ENCODE measurements around the gene CCDC148.
"Not testable (repeated sequence)": the region's sequence is repeated elsewhere in the genome, so short reads cannot be mapped to it uniquely, and the experiment has no call there.

Gene CCDC148

DNA sequence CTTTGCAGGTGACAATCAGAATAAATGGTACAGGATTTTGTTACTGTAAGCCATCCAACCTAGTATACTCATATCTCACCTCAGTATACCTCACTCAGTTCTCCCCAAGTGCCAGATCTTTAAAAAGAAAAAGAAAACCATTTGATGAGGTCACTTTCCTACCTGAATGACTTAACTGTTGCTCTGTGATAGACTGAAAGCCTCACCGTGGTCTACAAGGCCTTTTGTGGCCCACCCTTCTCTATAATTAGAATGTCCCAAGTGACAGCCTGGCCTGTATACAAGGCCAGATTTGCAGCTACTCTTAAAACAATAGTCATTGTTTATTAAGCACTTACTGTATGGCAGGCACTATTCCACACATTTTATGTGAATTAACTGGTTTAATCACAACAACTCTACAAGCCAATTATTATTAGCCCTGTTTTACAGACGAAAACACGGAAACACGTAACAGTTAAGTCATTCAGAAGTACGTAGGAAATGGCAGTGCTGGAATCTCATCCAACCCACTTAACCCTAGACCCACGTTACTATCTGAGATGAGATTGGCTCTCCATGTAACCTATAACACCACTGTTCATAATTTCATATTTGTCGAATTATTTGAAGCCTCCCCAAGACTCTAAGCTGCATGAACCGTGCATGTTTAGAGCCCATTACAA, 28.5 kb upstream of the CCDC148 start:
- in situ Hi-C loops (cut with MboI; ENCODE audit: low sequenced_read_pairs), result no loop called here

DNA sequence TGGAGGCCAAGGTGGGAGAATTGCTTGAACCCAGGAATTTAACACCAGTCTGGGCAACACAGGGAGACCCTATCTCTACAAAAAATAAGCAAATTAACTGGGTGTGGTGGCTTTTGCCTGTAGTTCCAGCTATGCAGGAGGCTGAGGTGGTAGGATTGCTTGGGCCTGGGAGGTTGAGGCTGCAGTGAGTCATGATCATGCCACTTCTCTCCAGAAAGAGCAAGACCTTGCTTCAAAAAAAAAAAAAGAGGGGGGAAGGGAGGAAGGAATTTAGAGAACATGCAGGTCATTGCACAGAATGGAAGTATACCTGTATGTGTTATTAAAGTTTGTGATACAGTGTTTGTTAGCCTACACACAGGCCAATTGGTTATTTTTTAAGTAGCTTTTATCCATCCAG, 26.0 kb upstream of the CCDC148 start:
- in situ Hi-C loops (cut with MboI; ENCODE audit: low sequenced_read_pairs), result no loop called here

DNA sequence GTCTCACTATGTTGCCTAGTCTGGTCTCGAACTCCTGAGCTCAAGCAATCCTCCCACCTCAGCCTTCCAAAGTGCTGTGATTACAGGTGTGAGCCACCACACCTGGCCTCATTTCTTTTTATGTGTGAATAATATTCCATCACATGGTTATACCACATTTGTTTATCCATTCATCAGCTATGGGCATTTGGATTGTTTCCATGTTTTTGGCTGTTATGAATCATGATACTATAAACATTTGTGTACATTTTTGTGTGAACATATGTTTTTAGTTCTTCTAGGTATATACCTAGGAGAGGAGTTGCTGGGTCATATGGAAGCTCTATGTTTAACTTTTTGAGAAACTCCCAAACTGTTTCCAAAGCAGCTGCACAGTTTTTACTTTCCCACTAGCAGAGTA, 24.6 kb upstream of the CCDC148 start:
- in situ Hi-C loops (cut with MboI; ENCODE audit: low sequenced_read_pairs), result no loop called here

DNA sequence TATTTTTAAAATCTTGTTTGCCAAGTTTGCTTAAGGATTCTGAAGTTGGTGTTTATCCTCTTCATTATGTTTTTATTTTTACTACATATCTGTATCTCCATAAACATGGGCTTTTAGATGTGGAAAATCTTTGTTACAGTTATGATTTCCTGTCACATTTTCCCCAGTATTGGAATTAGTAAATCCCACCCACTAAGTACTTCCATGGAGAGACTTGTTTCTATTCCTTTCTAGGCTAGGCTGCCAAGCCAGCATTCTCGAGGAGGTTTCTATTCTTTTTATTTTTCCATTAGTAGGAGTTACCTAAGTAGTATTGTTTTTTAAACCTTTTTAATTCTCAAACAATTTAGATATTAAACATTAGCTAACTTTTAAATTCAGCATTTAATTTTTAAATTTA, 22.3 kb upstream of the CCDC148 start:
- in situ Hi-C loops (cut with MboI; ENCODE audit: low sequenced_read_pairs), result no loop called here

DNA sequence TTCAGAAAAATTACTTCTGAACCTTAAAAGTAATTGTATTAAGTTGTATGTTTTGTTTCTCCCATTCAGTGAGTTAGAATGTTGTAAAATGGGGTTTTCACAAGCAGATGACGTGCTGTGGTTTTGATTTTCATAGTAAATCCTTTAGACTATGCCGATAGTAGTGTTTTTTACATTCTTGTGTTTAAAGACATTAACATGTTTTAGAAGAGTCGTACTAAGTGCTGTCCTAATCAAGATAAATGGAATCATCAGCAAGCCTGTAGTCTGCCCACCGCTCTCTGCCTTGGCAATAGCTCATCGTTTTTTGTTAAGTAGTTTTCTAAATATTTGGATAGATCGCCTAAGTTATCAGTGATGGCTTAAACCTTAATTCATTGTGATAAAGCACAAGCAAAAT, 21.7 kb upstream of the CCDC148 start:
- in situ Hi-C loops (cut with MboI; ENCODE audit: low sequenced_read_pairs), result no loop called here

DNA sequence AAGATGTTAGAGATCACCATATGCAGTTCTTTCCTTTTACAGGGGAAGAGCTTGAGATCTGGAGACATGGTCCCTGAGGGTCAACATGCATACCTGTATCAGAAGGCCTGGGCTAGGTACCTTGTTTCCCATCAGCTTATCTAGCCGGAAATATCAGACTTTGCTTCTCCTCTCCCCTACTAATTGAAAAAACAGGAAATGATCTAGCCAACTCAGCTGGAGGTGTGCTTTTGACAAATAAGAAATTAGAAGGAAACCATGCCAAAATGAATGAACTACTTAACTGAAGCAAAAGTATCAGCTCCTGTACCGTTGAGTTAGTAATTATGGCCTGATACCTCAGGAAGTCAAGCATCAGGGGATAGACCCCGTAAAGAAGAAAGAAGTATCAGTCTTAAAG, 20.6 kb upstream of the CCDC148 start:
- in situ Hi-C loops (cut with MboI; ENCODE audit: low sequenced_read_pairs), result no loop called here

DNA sequence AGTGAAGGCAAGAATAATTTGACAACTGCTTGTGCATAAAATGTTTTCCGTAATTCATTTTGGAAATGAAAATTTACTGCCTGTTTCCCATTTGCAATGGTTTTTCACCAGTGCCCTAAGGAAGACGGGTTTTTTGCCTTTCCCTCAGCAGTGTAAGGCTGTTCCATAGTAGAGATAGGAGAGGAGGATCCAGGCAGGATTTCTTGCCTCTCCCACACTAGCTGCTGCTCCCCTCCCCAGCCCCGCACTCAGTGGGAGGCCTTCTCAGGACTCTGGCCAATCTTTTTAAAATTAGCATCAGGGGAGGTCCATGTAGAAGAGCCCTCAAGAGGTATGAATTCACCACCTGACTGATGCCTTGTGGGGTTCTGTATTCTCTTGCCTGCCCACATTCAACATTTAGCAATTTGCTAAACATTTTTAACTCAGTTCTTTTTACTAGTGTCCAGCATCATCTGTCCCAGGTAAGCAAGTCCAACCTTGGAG, 18.0 kb upstream of the CCDC148 start:
- in situ Hi-C loops (cut with MboI; ENCODE audit: low sequenced_read_pairs), result not testable (repeated sequence)

DNA sequence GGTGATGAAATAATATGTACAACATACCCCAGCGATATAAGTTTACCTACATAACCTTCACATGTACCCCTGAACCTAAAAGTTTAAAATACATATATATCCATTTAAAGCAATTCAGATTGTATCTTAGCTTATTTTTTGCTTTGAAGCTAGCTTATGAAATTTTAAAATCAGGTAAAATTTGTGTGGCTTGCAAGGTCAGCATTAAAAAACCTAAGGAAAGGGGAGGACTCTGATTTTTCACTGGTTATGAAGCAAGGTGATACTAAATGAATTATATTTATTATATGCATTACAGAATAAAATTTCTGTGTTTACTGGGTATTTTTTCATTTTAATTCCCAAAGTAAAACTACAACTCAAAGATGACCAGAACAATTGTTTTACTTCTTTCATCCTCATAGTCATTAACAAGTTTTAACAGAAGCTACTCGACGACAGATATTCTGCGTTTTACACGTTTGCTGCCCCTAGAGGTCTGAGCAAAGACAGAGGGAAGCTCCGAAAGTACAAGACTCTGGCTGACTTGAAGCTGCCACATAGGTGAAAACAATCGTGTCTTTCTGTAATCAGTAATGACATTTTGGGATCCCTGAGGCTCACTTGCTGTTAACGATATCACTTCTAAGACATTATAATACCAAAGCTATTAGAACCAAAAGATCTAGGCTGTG, 17.3 kb upstream of the CCDC148 start:
- in situ Hi-C loops (cut with MboI; ENCODE audit: low sequenced_read_pairs), result no loop called here

DNA sequence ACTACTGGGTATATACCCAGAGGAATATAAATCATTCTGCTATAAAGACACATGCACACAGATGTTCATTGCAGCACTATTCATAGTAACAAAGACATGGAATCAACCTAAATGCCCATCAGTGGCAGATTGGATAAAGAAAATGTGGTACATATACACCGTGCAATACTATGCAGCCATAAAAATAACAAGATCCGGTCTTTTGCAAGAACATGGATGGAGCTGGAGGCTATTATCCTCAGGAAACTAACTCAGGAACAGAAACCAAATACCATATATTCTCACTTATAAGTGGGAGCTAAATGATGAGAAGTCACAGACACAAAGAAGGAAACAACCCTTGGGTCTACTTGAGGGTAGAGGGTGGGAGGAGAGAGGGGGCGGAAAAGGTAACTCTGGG, 16.7 kb upstream of the CCDC148 start:
- in situ Hi-C loops (cut with MboI; ENCODE audit: low sequenced_read_pairs), result not testable (repeated sequence)

DNA sequence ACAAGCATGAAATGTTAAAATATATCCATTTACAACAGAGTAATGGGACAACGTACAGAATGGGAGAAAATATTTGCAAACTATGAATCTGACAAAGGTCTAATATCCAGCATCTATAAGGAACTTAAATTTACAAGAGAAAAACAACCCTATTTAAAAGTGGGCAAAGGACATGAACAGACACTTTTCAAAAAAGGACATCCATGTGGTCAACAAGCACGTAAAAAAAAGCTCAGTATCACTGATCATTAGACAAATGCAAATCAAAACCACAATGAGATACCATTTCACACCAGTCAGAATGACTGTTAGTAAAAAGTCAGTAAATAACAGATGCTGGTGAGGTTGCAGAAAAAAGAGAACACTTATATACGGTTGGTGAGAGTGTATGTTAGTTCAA, 16.3 kb upstream of the CCDC148 start:
- in situ Hi-C loops (cut with MboI; ENCODE audit: low sequenced_read_pairs), result not testable (repeated sequence)

DNA sequence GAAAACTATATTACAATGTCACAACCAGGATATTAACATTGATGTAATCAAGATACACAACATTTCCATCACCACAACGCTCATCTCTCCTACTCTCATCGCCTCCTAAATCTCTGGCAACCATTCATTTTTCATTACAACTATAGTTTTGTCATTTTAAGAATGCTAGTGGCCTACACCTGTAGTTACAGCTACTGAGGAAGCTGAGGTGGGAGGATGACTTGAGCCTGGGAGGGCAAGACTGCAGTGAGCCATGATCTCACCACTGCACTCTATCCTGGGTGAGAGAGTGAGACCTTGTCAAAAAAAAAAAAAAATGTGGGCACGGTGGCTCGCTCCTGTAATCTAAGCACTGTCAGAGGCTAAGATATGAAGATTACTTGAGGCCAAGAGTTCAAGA, 10.7 kb upstream of the CCDC148 start:
- in situ Hi-C loops (cut with MboI; ENCODE audit: low sequenced_read_pairs), result no loop called here

DNA sequence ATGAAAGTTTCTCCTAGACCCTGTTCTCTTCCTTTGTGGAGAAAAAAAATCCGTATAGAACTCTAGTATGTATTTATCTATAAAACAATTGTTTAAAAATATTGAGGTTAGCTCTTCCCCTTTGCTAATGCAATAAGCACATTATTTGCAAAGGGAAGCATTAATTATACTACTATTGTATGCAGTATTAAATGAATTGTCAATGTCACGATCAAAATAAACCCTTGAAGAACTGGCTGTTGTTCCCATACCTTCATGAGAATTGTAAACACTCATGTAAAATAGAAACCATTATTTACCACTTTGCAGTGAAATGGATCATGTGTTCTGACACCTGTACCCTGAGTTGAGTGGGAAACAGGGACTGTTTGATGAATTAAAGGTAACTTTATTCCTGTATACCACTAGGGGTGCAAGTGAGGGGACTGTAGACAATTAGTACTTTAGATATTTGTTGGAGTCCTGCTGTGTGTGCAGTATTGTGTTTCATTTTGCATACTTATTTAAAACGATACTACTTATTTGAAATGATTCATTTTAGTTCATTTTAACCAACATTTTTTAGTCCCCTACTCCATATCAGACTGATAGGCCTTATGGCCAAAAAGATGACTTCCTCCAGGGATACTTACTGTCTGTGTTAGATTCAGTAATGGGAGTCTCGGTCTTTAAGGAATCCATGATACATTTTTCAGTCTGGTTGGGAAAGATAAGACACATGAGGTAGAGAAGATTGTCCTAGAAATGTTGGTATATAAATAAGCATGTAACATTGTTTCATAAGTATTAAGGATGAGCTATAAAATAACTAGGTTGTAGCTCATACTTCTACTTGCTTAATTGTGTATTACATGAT, 8.1 kb upstream of the CCDC148 start:
- in situ Hi-C loops (cut with MboI; ENCODE audit: low sequenced_read_pairs), result no loop called here

DNA sequence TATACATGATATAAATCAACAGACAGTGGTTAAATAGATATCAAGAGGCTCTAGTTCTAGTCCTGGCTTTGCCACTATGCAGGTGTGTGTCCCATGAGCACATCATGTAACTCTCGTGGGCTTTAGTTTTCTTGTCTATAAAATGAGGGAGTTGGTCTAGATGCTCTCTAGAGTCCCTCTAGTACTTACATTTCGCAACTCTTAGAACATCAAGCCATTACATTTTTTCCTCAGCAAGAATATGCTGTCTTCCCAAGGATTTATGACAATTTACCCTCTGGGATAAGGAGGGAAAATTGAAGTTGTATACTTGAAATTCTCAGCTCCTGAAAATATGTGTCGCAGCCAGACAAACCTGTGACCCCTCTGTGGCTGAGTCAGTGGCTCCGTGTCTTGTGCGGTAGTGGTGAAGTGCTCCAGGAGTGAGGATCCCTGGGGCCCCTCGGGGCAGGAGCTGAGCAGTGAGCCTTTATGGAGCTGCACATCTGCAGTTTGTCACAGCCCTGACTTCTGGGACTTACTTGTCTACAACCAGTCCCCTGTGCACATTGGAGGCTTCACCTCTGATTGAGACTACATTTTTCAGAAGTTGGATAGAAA, 7.0 kb upstream of the CCDC148 start:
- in situ Hi-C loops (cut with MboI; ENCODE audit: low sequenced_read_pairs), result no loop called here

DNA sequence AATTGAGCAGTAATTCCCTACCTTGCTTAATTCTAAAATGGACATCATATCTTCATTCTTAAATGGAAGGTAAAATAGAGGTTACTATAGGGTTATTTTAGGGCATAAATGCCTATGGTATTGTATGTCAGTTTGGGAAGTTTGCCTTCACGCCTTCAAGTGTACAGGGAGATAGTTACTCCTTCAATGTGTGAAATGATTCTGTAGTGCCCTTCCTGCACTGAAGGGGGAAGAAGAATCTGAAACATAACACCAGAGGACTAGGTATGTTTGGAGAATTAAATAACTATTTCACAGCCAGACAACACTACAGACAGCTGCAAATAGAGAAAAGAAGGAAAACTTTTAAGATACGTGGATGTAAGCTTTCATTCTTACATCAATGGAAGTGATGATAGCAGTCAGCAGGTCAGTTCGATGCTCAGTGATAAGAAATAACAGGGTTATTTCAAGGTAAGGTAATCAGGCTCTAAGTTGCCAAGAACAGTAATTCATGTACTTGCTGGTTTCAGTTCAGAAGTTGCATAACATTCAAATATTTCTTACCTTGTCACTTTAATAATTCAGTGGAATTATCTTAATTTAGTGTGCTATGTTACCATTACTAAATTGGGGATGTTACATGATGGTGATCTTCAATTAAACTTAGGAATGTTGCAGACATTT, 4.2 kb upstream of the CCDC148 start:
- in situ Hi-C loops (cut with MboI; ENCODE audit: low sequenced_read_pairs), result no loop called here

DNA sequence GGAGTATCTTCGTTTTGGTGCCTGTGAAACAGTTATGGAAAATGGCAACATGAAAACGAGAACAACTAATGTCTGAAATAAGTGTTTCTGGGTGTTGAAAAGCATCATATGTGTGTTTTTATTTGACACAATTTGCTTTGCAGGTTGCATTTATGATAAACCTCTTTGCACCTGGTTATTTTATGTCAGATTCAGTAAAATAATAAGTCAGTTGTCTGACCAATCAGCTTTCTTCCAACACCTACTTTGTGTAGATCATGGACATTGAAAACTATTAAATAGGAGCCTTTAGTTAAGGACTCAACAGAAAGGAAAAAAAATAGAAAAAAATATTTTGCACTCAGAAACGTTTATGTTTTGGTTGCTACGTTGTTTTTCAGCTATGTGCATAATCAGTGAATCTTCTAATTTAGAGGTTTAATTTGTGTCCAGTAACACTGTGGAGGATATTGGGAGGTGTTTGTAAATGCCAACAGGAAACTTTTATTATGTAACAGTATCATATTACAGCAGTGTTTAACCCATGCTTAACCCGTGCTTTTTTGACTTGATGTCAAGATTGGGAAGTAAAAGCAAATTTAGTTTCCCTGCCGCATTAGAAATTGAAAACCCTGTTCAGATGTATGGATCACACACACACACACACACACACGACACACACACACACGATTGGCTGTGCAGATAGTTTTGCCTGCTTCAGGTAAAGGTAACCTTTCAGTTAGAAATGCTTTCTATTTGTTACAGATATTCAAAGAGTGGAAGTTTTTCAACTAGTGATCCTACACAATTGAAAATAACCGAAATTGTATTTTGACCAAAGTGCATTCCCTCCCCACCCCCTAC, 2.8 kb upstream of the CCDC148 start:
- in situ Hi-C loops (cut with MboI; ENCODE audit: low sequenced_read_pairs), result no loop called here

DNA sequence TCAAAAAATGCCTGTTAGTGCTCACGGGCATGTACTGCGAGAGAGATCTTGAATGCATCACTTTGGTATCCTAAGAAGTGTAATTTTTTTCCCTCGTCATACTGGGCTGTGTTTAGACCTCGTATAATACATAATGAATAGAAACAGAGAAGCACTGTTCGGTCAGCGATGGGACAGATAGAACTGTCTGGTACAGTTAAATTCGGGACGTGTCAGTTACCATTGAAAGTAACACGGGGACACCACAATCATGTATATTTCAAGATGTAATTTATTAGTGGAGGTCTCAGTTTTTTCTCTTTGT, 2.0 kb upstream of the CCDC148 start:
- in situ Hi-C loops (cut with MboI; ENCODE audit: low sequenced_read_pairs), result no loop called here

DNA sequence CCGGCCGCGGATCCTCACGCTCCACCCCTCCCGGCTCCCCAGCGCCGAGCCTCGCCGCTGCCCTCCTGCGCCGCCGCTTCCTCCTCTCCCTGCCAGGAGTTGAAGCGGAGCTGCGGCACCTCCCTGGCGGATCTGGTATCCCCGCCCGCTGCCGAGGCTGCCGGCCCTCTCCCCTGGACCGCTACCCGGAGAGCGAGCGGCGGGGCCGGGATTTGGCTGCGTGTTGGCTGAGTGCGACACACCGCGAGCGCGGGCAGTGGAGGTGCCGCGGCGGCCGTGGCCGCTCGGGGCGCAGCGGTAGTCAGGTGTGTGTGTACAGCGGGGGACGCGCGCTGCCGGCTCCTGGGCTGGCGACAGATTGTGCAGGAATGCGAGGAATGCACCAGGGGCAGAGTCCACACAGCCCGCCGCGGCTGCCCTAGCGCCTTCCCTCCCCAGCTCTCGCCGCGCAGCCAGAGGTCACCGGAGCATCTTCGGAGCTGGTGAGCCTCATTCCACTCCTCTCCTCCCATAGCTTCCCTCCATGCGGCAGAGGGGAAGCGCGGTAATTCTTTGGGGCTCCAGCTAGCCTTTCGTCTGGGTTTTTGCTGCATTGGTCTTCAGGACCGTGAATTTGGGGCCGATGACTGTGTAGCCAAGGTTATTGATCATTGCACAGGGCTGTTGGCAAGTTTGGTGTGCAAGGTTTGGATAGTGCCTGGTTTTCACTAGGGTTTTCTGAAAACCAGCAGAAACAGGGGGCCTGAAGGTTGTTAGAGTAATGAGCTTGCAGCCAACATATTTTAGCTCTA, 1.5 kb upstream of the CCDC148 start:
- in situ Hi-C loops (cut with MboI; ENCODE audit: low sequenced_read_pairs), result no loop called here

DNA sequence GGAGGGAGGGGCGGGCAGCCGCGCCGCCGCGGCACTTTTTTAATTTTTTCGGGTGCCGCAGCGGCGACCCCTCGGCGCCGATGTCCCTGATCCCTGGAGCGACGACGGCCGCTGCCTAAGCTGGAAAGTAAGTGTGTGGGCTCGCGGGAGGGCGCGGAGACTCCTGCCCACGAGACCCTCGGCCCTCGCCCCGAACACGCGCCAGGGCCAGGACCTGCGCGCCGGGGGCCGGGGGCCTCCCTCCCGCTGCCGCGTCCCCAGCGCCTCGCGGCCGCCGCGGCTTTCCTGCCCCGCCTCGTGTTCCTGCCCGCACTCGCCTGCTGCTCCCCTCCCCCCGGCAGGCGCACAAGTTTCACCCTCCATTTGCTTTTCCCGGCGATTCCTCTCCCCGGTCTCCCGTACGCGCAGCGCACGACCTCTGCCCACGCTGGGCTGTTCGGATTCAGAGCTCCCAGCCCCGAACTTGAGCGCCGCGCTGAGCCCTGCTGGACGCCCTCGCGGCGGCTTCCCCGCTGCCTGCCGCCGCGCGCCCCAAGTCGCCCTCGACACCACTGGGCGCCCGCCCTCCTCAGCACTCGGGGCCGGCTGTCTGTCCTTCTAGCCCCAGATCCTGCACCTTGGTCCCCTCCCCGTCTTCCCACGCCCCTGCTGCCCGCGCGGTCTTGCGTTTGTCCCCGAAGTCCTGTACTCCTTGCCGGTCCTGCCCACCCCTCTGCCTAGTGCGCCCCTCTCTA, 706 bp upstream of the CCDC148 start:
- in situ Hi-C loops (cut with MboI; ENCODE audit: low sequenced_read_pairs), result no loop called here

DNA sequence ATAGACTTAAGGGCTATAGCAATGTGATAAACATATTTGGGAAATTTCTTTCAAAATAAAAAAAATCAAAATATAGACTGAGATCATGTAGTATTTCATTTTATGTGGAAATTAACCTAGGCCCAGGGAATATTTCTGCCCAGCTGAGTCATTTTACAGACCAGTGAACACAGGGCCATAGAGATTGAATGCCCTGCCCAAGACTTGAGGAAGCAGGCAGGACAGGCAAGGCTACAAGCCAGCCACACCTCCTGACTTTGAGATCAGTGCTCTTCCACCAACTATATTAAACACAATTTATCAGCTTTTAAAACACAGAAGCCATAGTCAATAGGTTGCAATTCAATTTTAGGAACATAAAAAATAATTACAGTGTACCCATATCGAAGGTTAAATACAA, 12.9 kb downstream of the CCDC148 start:
- in situ Hi-C loops (cut with MboI; ENCODE audit: low sequenced_read_pairs), result no loop called here
